ENCODE measurements around the gene RPL11. TPM values are rescaled to one million over a fixed set of nuclear protein-coding genes. Genes with fewer than 3 reads are reported as not detected.

RPL11 gene
- total RNA-seq, 1 donor from 2014 or later = 2,503 TPM

DNA sequence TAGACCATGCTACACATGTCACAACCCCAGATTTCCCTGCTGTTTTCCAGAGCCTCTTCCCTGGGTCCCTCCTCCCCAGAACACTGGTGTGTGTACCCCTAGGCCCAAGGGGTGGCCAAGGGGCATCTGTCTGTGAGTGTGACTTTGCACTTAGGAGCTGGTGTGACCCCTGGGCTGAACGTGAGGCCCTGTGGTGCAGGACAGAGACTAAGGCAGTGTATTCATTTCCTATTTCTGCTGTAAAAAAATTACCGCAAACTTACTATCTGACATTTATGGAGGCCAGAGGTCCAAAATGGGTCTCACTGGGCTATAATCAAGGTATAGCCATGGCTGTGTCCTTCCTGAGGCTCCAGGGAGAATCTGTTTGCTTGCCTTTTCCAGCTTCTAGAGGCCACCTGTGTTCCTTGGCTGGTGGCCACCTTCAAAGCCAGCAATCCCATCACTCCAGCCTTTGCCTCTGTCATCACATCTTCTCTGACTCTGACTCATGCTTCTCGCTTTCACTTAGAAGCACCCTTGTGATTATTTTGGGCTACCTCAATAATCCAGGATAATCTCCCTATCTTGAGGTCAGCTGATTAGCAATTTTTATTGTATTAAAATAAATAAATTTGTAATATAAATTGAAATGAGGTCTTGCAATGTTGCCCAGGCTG is 27.7 kb downstream of the RPL11 start:
- H3K79me2 ChIP-seq (ENCODE audit: low read depth) = peaks cover 10% of the 10 kb centered on the region
- H3K4me2 ChIP-seq = no peak overlapping the region
- no peak overlapping the region for H3K4me3 Mint-ChIP-seq

DNA sequence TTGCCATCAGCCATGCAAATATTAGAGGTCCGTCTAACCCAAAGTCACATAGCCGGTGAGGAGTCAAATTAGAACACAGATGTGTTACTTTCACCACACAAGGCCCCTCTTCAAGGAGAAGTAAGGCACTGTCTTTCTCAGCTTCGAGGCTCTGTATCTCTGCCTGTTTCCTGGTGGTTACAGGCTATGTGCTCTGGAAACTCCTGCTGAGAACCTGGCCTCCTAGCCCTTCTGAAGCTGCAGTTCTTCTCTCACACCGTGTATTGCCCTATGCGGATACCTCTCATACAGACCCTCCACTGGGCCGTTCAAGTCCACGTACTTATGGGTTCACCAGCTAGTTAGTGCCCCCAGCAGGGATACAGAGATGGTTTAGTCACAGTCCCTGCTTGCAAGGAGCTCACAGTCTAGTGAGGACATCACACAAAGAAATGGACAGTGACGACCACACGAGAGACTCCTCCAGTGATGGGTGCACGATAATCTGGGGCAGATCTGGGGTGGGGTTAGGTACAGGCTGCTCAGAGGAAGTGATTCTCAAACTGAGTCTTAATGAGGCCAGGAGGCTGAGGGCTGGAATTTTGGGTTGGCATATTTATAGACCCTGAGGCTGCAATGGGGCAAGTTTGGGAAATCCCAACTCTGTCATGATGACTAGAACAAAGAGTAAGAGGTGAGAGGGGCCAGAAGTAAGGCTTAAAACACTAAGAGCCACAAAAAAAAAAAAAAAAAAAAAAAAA is 28.8 kb downstream of the RPL11 start:
- peaks cover 2% of the 10 kb centered on the region for H3K79me2 ChIP-seq (ENCODE audit: low read depth)
- H3K27ac ChIP-seq = no peak overlapping the region
- Mint-ChIP-seq H3K4me3 (no peak overlapping the region), H3K27me3 (ENCODE audit: insufficient read depth, low read depth) (no peaks in the 10 kb centered on the region), H3K4me1 (no peaks in the 10 kb centered on the region), H3K9me3 (no peaks in the 10 kb centered on the region), H3K36me3 (peaks cover 2% of the 10 kb centered on the region), H3K27ac (no peak overlapping the region)
- no peak overlapping the region for H3K4me2 ChIP-seq
- no peaks in the 10 kb centered on the region for H3K4me1 ChIP-seq
- no peak overlapping the region for H2AFZ ChIP-seq (replicated peaks)
- H3K9me3 ChIP-seq (ENCODE audit: low read depth) = no peaks in the 10 kb centered on the region
- DNase-seq (ENCODE audit: low spot score) = no peak
- H3K4me3 ChIP-seq = no peak overlapping the region
- H3K27me3 ChIP-seq = no peaks in the 10 kb centered on the region
- H3K36me3 ChIP-seq = no peaks in the 10 kb centered on the region
- TF ChIP-seq EZH2phosphoT487 (IDR thresholded peaks at IDR 0.05) (no peak), EZH2 (IDR thresholded peaks at IDR 0.05) (no peak)
- TF ChIP-seq, protein P1, sequence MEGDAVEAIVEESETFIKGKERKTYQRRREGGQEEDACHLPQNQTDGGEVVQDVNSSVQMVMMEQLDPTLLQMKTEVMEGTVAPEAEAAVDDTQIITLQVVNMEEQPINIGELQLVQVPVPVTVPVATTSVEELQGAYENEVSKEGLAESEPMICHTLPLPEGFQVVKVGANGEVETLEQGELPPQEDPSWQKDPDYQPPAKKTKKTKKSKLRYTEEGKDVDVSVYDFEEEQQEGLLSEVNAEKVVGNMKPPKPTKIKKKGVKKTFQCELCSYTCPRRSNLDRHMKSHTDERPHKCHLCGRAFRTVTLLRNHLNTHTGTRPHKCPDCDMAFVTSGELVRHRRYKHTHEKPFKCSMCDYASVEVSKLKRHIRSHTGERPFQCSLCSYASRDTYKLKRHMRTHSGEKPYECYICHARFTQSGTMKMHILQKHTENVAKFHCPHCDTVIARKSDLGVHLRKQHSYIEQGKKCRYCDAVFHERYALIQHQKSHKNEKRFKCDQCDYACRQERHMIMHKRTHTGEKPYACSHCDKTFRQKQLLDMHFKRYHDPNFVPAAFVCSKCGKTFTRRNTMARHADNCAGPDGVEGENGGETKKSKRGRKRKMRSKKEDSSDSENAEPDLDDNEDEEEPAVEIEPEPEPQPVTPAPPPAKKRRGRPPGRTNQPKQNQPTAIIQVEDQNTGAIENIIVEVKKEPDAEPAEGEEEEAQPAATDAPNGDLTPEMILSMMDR (IDR thresholded peaks at IDR 0.05) = no peak
- H4K20me1 ChIP-seq (ENCODE audit: low read depth) = peaks cover 8% of the 10 kb centered on the region
- H3F3A ChIP-seq (ENCODE audit: low read depth) = no peaks in the 10 kb centered on the region
- no peak overlapping the region for H3K9ac ChIP-seq

More for the DNA sequence above, 27.7 kb downstream of the RPL11 start:
- no peaks in the 10 kb centered on the region for H3K36me3 ChIP-seq
- Mint-ChIP-seq H3K9me3 (no peaks in the 10 kb centered on the region), H3K27ac (no peak overlapping the region), H3K27me3 (ENCODE audit: insufficient read depth, low read depth) (no peaks in the 10 kb centered on the region), H3K4me1 (no peaks in the 10 kb centered on the region), H3K36me3 (peaks cover 2% of the 10 kb centered on the region)
- DNase-seq (ENCODE audit: low spot score) = no peak
- H4K20me1 ChIP-seq (ENCODE audit: low read depth) = peaks cover 8% of the 10 kb centered on the region
- TF ChIP-seq, protein P1 (IDR thresholded peaks at IDR 0.05) = no peak
- TF ChIP-seq EZH2 (IDR thresholded peaks at IDR 0.05) = no peak
- TF ChIP-seq EZH2phosphoT487 (IDR thresholded peaks at IDR 0.05) = no peak
- H3K4me3 ChIP-seq = no peak overlapping the region
- no peaks in the 10 kb centered on the region for H3K27me3 ChIP-seq
- H3F3A ChIP-seq (ENCODE audit: low read depth) = no peaks in the 10 kb centered on the region
- no peaks in the 10 kb centered on the region for H3K9me3 ChIP-seq (ENCODE audit: low read depth)
- no peak overlapping the region for H3K27ac ChIP-seq
- H3K4me1 ChIP-seq = no peaks in the 10 kb centered on the region
- no peak overlapping the region for H2AFZ ChIP-seq (replicated peaks)
- H3K9ac ChIP-seq = no peak overlapping the region

DNA sequence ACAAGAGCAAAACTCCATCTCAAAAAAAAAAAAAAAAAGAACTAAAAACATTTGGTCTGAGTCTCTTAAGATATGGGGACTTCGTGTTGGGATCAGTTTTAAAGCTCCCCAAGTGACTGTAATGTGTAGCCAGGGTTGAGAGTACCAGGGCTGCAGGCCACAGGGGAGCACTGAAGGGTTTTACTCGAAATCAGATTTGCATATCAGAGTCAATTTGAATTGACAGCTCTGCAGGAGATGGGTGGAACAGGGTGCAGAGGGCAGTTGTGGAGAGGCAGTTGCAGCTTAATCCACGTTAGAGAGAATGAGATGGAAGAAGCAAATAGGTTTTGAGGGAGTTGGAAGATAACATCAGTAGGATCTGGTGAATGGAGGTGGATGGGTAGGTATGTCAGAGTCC is 31.0 kb downstream of the RPL11 start:
- Histone ChIP-seq H3K27me3 (no peaks in the 10 kb centered on the region), H3K9me3 (ENCODE audit: low read depth) (no peaks in the 10 kb centered on the region), H3K4me1 (no peaks in the 10 kb centered on the region), H3K4me2 (no peak overlapping the region), H3K4me3 (no peak overlapping the region), H2AFZ (replicated peaks) (no peak overlapping the region), H3K79me2 (ENCODE audit: low read depth) (no peaks in the 10 kb centered on the region), H3K9ac (no peak overlapping the region), H3K27ac (no peak overlapping the region), H4K20me1 (ENCODE audit: low read depth) (no peaks in the 10 kb centered on the region), H3F3A (ENCODE audit: low read depth) (no peaks in the 10 kb centered on the region), H3K36me3 (no peaks in the 10 kb centered on the region)
- Mint-ChIP-seq H3K9me3 (no peaks in the 10 kb centered on the region), H3K27ac (no peak overlapping the region), H3K36me3 (no peaks in the 10 kb centered on the region), H3K4me1 (no peaks in the 10 kb centered on the region), H3K27me3 (ENCODE audit: insufficient read depth, low read depth) (no peaks in the 10 kb centered on the region), H3K4me3 (no peak overlapping the region)
- TF ChIP-seq EZH2 (IDR thresholded peaks at IDR 0.05) (no peak), EZH2phosphoT487 (IDR thresholded peaks at IDR 0.05) (no peak)
- TF ChIP-seq, protein P1 (IDR thresholded peaks at IDR 0.05) = no peak
- DNase-seq (ENCODE audit: low spot score) = no peak
